Lower lobe of right lung (tissue), 2 donors: ENCODE results near the gene DIS3L2. TPM values are rescaled to one million over a fixed set of nuclear protein-coding genes. Genes with fewer than 3 reads are reported as not detected.

ENCODE experiments used
- ATAC-seq, 2 donors: fragments of 200-7000 bp; cut with Tn5 transposase; one replicate each; pipeline ENCODE4 v1.9.1; 2020 to 2022; ENCODE audit warnings: mild to moderate bottlenecking in 2 of 2, moderate library complexity in 2 of 2
- DNase-seq: peaks from one replicate; pipeline ENCODE4 v3.0.0-alpha.2; 2020
- H3K27ac ChIP-seq: fragments of 200-600 bp; one replicate; pipeline ENCODE4 v1.8.0; 2022
- H3K27me3 ChIP-seq: fragments of 200-600 bp; one replicate; pipeline ENCODE4 v1.8.0; 2022; ENCODE audit warnings: low read depth
- H3K36me3 ChIP-seq: fragments of 200-600 bp; one replicate; pipeline ENCODE4 v1.8.0; 2022; ENCODE audit warnings: mild to moderate bottlenecking
- H3K4me1 ChIP-seq: fragments of 200-600 bp; one replicate; pipeline ENCODE4 v1.8.0; 2022
- H3K4me3 ChIP-seq: fragments of 200-600 bp; one replicate; pipeline ENCODE4 v1.8.0; 2022; ENCODE audit warnings: mild to moderate bottlenecking
- H3K9me3 ChIP-seq: fragments of 200-600 bp; one replicate; pipeline ENCODE4 v1.8.0; 2022
- intact Hi-C: fragments of 100-400 bp; cut with DNase I; formaldehyde crosslinking; loops from one replicate; pipeline ENCODE4 v1.11.0; 2022
- total RNA-seq: library from RNA; stranded (reverse); fragmentation: NEBNext Ultra II Directional; extraction: Animal tissue kit (Norgen Biotek cat#: 25700); gene quantifications from one replicate; pipeline ENCODE4 v1.2.1, GENCODE V29; 2021
- TF ChIP-seq, protein P1 (sequence below): fragments of 200-600 bp; IDR thresholded peaks from one replicate; pipeline ENCODE4 v1.8.0; 2022; ENCODE audit warnings: antibody characterized with exemption, mild to moderate bottlenecking
- donor health status: DM: no; HTN: yes; CAD: no; lungs with severe emphysema.

The DIS3L2 gene
- total RNA-seq, 1 donor from 2014 or later: 34.4 TPM

DNA sequence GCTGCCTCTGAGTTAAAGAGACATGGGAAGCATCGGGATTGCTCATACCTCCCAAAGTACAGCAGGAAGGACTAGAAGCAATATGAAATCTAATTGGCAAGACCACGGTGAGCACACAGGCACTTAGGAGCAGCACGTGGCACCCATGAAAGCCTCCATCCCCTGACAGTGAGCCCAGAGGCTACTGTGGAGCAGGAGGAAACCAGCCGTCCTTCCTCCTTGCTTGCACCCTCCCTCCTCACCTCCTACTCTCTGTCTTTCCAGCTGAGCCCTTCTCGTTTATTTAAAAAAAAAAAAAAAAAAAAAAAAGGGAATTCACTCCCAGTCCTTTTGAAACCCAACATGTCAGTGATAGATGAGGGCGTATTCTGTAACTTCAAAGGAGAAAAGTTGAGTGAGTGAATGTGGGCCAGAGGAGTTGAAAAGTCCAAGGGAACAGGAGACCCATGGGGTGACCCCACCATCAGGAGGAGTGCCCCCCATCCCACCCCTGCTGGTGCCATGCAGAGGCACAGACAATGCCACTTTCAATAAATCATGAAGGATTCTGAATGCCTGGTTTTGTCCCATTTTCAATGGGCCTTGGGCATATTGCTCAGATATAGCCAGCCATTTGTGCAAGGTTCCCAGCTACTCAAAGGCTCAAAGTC, 320.5 kb downstream of the DIS3L2 start:
- no peak for ATAC-seq
- no peaks in the 10 kb centered on the region for H3K9me3 ChIP-seq
- no peaks in the 10 kb centered on the region for H3K27me3 ChIP-seq
- intact Hi-C loops: no loop called here
- TF ChIP-seq, protein P1, sequence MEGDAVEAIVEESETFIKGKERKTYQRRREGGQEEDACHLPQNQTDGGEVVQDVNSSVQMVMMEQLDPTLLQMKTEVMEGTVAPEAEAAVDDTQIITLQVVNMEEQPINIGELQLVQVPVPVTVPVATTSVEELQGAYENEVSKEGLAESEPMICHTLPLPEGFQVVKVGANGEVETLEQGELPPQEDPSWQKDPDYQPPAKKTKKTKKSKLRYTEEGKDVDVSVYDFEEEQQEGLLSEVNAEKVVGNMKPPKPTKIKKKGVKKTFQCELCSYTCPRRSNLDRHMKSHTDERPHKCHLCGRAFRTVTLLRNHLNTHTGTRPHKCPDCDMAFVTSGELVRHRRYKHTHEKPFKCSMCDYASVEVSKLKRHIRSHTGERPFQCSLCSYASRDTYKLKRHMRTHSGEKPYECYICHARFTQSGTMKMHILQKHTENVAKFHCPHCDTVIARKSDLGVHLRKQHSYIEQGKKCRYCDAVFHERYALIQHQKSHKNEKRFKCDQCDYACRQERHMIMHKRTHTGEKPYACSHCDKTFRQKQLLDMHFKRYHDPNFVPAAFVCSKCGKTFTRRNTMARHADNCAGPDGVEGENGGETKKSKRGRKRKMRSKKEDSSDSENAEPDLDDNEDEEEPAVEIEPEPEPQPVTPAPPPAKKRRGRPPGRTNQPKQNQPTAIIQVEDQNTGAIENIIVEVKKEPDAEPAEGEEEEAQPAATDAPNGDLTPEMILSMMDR: no peak
- DNase-seq: no peak
- H3K36me3 ChIP-seq: no peaks in the 10 kb centered on the region
- no peak overlapping the region for H3K27ac ChIP-seq
- no peak overlapping the region for H3K4me3 ChIP-seq
- H3K4me1 ChIP-seq: no peaks in the 10 kb centered on the region

DNA sequence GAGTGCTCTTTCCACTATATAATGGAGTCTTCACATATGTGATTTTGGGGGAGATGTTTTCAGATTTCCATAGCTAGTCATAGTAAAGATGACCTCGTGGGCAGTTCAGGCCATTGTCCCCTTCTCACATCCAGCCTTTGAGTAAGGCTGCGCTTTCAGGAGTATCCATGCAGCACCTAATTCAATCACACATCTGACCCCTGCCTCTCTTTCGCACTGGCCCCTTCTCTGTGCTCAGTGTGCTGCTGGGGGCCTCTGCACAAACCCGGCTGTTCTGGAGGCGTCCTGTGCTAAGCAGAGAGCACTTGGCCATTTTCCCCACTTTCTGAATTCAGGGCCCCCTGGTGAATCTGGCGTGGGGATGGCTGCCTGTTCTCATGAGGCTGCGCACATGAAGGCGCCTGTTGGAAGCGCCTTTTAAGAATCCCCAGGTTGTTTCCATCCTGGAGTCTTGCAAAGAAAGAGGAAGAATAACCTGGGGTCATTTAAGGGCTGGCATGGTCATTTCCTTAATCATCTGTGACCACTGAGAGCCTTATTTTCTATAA, 321.1 kb downstream of the DIS3L2 start:
- intact Hi-C loops: no loop called here
- ATAC-seq (no peak), DNase-seq (no peak)
- Histone ChIP-seq H3K27ac (no peak overlapping the region), H3K4me3 (no peak overlapping the region), H3K9me3 (no peaks in the 10 kb centered on the region), H3K36me3 (no peaks in the 10 kb centered on the region), H3K27me3 (no peaks in the 10 kb centered on the region), H3K4me1 (no peaks in the 10 kb centered on the region)
- TF ChIP-seq, protein P1: no peak

DNA sequence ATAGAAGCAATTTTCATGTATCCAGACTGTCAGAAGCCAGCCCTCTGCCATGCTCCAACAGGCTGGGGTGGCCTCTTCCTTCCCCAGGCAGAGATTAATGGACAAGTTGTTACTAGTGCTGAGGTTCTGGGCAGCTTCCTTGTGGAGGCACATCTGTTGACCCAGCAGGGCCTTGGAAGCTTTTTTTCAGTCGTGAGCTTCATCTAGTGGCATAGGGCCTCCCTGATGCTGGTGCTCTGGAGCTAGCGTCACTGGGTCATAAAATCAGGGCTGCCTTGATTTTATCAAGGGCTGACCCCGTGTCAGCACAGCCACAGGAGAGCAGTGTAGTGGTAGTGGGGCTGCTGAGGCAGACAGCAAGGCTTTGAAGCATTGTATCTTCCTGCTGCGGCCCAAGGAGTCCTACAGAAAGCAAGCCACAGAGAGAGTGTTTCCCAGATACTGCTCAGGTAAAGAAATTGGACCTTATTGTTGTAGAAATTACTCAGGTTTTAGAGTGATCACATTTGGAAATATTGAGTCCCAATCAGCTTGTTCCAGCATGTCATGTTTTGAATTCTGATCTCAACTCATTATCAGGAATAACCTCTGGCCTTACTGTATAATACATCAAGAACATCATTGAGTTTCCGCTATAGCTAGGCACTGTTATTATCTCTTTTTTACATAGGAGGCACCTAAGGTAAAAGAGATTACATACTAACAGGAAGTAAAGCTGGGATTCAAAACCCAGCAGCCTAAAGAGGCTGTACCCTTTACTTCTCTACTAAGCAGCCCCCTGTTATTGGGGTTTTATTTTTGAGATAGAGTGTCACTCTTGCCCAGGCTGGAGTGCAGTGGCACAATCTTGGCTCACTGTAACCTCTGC, 324.7 kb downstream of the DIS3L2 start:
- intact Hi-C loops: no loop called here
- TF ChIP-seq, protein P1: no peak
- Histone ChIP-seq H3K4me3 (no peak overlapping the region), H3K27ac (no peak overlapping the region), H3K4me1 (no peaks in the 10 kb centered on the region), H3K9me3 (no peaks in the 10 kb centered on the region), H3K27me3 (no peaks in the 10 kb centered on the region), H3K36me3 (peaks cover 8% of the 10 kb centered on the region)
- DNase-seq (no peak), ATAC-seq (no peak)

DNA sequence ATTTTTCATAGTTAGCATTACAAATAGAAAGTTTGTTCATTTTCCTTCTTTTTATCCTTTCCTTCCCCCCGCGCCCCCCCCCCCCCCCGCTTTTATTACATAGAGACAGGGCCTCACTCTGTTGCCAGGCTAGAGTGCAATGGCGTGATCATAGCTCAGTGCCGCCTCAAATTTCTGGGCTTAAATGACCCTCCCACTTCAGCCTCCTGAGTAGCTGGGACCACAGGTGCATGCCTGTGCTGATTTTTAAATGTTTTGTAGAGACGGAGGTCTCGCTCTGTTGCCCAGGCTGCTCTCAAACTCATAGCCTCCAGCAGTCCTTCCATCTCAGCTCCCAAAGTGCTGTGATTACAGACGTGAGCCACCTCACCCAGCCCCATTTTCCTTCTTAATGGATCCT, 325.8 kb downstream of the DIS3L2 start:
- no peak overlapping the region for H3K4me3 ChIP-seq
- no peaks in the 10 kb centered on the region for H3K4me1 ChIP-seq
- peaks cover 8% of the 10 kb centered on the region for H3K36me3 ChIP-seq
- TF ChIP-seq, protein P1: no peak
- H3K27me3 ChIP-seq: no peaks in the 10 kb centered on the region
- intact Hi-C loops: no loop called here
- DNase-seq (no peak), ATAC-seq (no peak)
- H3K9me3 ChIP-seq: no peaks in the 10 kb centered on the region
- no peak overlapping the region for H3K27ac ChIP-seq

DNA sequence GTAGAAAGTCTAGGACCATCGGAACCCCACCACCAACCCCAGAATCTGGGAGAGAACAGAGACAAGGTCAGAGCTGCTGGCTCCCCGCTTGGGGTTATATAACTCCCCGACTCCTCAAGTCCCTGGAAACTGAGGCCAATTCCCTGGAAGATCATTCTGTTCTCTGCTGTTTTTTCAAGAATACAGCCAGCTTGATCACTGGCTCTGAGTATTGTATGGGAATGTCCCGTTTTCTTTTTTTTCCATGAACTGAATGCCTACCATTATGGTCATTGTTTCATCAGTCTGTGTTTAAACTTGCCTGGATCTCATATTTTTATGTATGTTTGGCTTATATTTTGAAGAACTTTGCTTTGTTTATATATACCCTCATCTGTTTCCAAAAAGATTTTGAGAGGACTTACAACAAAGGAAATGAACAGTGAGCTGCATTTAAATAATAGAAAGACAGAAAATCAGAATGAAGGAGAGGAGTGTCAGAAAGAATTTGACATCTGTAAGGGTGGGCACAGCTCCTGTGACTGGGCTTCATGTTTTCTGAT, 327.0 kb downstream of the DIS3L2 start:
- TF ChIP-seq, protein P1: no peak
- no peak overlapping the region for H3K4me3 ChIP-seq
- intact Hi-C loops: no loop called here
- no peaks in the 10 kb centered on the region for H3K4me1 ChIP-seq
- DNase-seq (no peak), ATAC-seq (no peak)
- no peaks in the 10 kb centered on the region for H3K9me3 ChIP-seq
- H3K27ac ChIP-seq: no peak overlapping the region
- H3K27me3 ChIP-seq: no peaks in the 10 kb centered on the region
- peaks cover 8% of the 10 kb centered on the region for H3K36me3 ChIP-seq
